Choroid plexus epithelial cell (primary cell): ENCODE data around the gene PMEPA1.

Experiments used
- DNase-seq: peaks from one replicate; pipeline ENCODE4 v3.0.0-alpha.2; 2010; ENCODE audit warnings: low read depth
- H3K4me3 ChIP-seq: 2 replicates; pipeline ENCODE4 v1.5.1; 2011; ENCODE audit warnings: low read depth, mild to moderate bottlenecking, control low read depth, low read length, moderate library complexity
- CTCF ChIP-seq: conservative IDR thresholded peaks from 2 replicates; pipeline ENCODE4 v1.5.1; 2011; ENCODE audit warnings: low read depth, mild to moderate bottlenecking, control low read depth, inconsistent platforms, low read length, moderate library complexity

Gene PMEPA1

DNA sequence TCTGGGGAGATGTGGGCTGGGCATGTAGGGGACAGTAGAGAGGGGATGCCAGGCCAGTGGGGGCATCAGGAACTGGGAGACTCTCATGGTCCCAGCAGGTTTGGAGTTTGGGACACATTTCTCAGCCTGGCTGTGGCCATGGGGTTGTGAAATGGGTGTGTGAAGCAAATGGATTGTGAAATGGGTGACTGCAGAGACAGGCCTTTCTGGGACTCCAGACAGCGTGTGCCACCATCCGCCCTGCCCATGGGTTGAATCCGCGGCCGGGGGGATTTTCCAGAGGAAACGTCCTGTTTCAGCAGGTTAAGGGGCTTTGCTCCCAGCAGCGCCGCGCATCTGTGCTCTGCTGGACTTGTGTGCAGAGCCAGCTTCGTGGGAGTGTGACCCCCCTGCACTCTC, 3.7 kb upstream of the PMEPA1 start:
- peak; percentile 5 for DNase-seq
- H3K4me3 ChIP-seq = no peak overlapping the region
- no peak for TF ChIP-seq CTCF

DNA sequence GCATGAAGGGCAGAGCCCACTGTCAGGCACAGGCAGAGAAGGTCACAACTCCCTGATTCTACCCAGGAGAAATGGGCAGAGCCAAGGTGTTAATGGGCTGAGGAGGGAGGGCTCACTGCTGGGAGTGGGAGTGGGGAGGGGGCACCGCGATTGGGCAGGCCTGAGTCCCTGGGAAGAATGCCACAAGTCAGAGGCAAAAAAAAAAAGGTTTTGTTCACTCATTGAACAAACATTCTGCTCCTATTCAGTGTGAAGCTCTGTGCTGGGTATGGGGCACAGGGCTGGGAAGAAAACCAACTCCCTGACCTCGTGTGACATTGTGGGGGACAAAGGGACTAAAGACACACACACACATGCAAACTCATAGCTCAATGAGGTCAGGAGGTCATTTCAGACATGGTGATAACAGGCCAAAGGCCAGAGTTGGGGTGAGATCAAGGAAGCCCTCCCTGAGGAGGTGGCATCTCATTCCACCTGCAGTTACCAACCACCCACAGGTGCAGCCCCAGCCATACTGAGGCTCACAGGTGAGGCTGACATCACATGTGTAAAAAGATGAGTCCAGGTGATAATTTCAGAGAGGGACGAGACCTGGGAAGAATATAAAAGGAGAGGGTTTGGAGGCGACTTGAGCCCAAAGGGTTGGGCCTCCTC, 3.2 kb upstream of the PMEPA1 start:
- no peak for DNase-seq
- TF ChIP-seq CTCF = no peak
- no peak overlapping the region for H3K4me3 ChIP-seq

DNA sequence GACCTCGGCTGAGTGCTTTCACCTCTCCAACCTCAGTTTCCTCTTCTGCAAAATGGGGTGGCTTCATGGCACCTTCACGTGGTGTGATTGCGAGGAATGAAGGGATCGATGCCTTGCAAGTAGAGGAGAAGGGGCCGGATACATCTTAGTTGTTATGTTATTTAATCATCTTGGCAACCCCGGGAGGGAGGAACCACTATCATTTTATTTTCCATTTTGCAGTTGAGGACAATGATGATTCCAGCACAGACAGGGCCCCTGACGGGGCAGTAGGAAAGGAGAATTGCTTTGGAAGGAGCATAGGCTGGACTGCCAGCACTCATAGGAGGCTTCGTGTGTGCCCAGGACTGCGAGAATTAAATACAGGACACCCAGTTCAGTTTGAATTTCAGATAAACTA, 2.5 kb upstream of the PMEPA1 start:
- no peak for DNase-seq
- TF ChIP-seq CTCF = no peak

GRCh38 chr20:57711826-57712225, 2.0 kb upstream of the PMEPA1 start:
- H3K4me3 ChIP-seq = no peak overlapping the region
- DNase-seq = no peak
- TF ChIP-seq CTCF = no peak

More for the DNA sequence above, 2.5 kb upstream of the PMEPA1 start:
- H3K4me3 ChIP-seq = no peak overlapping the region

DNA sequence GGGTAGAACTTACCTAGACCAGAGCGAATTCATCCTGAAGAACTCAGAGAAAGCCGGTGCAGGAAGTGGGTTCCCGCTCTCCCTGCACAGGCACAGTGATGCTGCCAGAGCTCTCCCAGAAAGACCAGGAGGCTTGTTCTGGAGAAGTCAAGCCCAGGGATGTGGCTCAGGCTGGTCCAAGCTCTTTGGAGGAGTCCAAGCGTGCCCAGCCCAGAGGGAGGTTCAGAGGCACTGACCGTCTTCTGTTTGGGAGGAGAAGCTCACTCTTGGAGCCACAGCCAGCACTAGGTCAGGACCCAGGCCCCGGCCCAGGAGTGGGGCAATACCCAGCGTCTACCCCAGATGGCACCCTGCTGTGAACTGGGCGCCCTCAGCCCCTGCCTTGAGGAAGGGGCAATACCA, 1.5 kb upstream of the PMEPA1 start:
- DNase-seq = no peak
- no peak for TF ChIP-seq CTCF
- H3K4me3 ChIP-seq = no peak overlapping the region

- DNase-seq = peak; percentile 7
- peak overlapping the region; percentile 81 for H3K4me3 ChIP-seq
- TF ChIP-seq CTCF = no peak
These were observed 1.0 kb upstream of the PMEPA1 start for GRCh38 chr20:57710841-57711240.
